NT2/D1 (cell line): ENCODE measurements around the gene CLN3.
"Not testable (repeated sequence)": the region's sequence is repeated elsewhere in the genome, so short reads cannot be mapped to it uniquely, and the experiment has no call there.

ENCODE experiments used
- DNase-seq: peaks from one replicate; pipeline ENCODE4 v3.0.0-alpha.2; 2011; ENCODE audit warnings: low read depth, low spot score
- H3K27me3 ChIP-seq: 2 replicates; pipeline ENCODE4 v1.6.0; 2011; ENCODE audit warnings: mild to moderate bottlenecking; ENCODE audit not compliant: insufficient read length, insufficient read depth
- H3K36me3 ChIP-seq: 2 replicates; pipeline ENCODE4 v1.6.1; 2011; ENCODE audit warnings: mild to moderate bottlenecking, low read length, mixed read lengths; ENCODE audit not compliant: insufficient read depth, insufficient read length
- H3K4me1 ChIP-seq: 2 replicates; pipeline ENCODE4 v1.5.1; 2011; ENCODE audit not compliant: insufficient read depth, insufficient read length
- H3K4me3 ChIP-seq: 2 replicates; pipeline ENCODE4 v1.5.1; 2011; ENCODE audit warnings: low read depth; ENCODE audit not compliant: insufficient read length
- H3K9ac ChIP-seq: 2 replicates; pipeline ENCODE4 v1.6.0; 2011; ENCODE audit warnings: low read depth; ENCODE audit not compliant: insufficient read length
- H3K9me3 ChIP-seq: 2 replicates; pipeline ENCODE4 v1.5.1; 2011; ENCODE audit warnings: mild to moderate bottlenecking, low read length; ENCODE audit not compliant: insufficient read depth
- SUZ12 ChIP-seq: IDR thresholded peaks from 2 replicates; pipeline ENCODE4 v1.6.1; 2011; ENCODE audit not compliant: insufficient read length, insufficient read depth; ENCODE audit errors: extremely low read depth
- YY1 ChIP-seq: IDR thresholded peaks from 2 replicates; pipeline ENCODE4 v1.6.1; 2011; ENCODE audit not compliant: insufficient read length, insufficient read depth
- ZNF274 ChIP-seq: IDR thresholded peaks from 2 replicates; pipeline ENCODE4 v1.6.1; 2011; ENCODE audit warnings: mild to moderate bottlenecking, low read depth, low read length

CLN3 gene

DNA sequence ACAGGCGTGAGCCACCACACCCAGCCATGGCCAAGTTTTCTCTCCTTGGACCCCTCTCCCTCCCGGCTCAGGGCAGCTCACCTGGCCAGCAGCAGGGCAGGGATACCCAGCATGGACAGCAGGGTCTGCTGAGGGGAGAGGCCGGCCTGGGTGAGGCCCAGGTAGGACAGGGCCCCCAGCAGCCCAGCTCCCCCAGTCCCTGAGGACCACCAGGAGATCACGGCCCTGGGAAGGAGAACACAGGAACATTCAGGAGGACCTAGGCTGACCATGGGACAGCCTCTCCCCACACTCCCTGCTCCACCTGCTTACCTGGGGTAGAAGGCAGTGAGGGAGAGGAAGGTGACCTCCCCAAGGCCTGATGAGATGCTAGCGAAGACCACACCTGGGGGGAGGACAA lies 5.6 kb downstream of the CLN3 start:
- no peak overlapping the region for H3K9ac ChIP-seq
- H3K4me1 ChIP-seq: no peaks in the 10 kb centered on the region
- no peaks in the 10 kb centered on the region for H3K9me3 ChIP-seq
- peaks cover 45% of the 10 kb centered on the region for H3K36me3 ChIP-seq
- DNase-seq: no peak
- H3K27me3 ChIP-seq: no peaks in the 10 kb centered on the region
- H3K4me3 ChIP-seq: no peak overlapping the region
- no peak for TF ChIP-seq ZNF274
- no peak for TF ChIP-seq YY1
- TF ChIP-seq SUZ12: no peak

GRCh38 chr16:28483361-28483760 lies 8.5 kb downstream of the CLN3 start:
- not testable (repeated sequence) for H3K4me1 ChIP-seq, H3K9ac ChIP-seq, H3K9me3 ChIP-seq, H3K4me3 ChIP-seq, DNase-seq, H3K27me3 ChIP-seq
- H3K36me3 ChIP-seq: peaks cover 51% of the 10 kb centered on the region

- H3K4me1 ChIP-seq: no peaks in the 10 kb centered on the region
- no peak overlapping the region for H3K9ac ChIP-seq
- H3K9me3 ChIP-seq: no peaks in the 10 kb centered on the region
- H3K4me3 ChIP-seq: no peak overlapping the region
- no peak for TF ChIP-seq ZNF274
- no peak for TF ChIP-seq YY1
- TF ChIP-seq SUZ12: no peak
- no peaks in the 10 kb centered on the region for H3K27me3 ChIP-seq
- DNase-seq: no peak
- H3K36me3 ChIP-seq: peaks cover 51% of the 10 kb centered on the region
Observed at GRCh38 chr16:28482026-28482425, 9.8 kb downstream of the CLN3 start.

DNA sequence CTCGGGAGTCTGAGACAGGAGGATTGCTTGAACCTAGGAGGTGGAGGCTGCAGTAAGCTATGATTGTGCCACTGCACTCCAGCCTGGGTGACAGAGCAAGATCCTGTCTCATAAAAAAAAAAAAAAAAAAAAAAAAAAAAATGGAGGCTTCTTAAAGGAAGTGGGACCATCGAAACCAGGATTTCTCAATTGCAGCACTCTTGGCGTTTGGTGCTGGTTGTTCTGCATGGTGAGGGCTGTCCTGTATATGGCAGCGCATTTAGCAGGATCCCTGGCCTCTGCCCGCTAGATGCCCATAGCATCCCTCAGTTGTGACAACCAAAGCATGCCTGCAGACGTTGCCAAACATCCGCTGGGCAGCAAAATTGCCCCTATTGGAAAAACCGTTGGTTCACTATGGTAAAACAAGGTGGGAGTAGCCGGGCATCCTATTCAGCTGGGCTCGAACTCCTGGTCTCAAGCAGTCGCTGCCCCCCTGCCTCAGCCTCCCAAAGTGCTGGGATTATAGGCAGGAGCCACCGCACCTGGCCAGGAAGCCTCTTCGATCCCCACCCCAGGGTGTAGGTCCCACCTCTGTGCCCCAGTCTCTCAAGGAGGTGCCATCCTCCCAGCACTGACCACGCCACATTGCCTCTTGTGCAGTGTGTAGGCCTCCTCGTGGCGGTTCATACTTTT lies 13.2 kb downstream of the CLN3 start:
- Histone ChIP-seq H3K9me3 (no peaks in the 10 kb centered on the region), H3K4me3 (no peak overlapping the region), H3K36me3 (peaks cover 45% of the 10 kb centered on the region), H3K9ac (no peak overlapping the region), H3K4me1 (no peaks in the 10 kb centered on the region), H3K27me3 (no peaks in the 10 kb centered on the region)
- TF ChIP-seq ZNF274: no peak
- no peak for TF ChIP-seq SUZ12
- no peak for TF ChIP-seq YY1
- no peak for DNase-seq

- H3K4me3 ChIP-seq: no peak overlapping the region
- no peaks in the 10 kb centered on the region for H3K4me1 ChIP-seq
- peaks cover 37% of the 10 kb centered on the region for H3K36me3 ChIP-seq
- H3K27me3 ChIP-seq: no peaks in the 10 kb centered on the region
- no peak for DNase-seq
- no peak overlapping the region for H3K9ac ChIP-seq
- H3K9me3 ChIP-seq: no peaks in the 10 kb centered on the region
- no peak for TF ChIP-seq ZNF274
- TF ChIP-seq SUZ12: no peak
- no peak for TF ChIP-seq YY1
Observed at GRCh38 chr16:28477311-28477920, 14.5 kb downstream of the CLN3 start.

GRCh38 chr16:28475221-28475620 lies 16.7 kb downstream of the CLN3 start:
- H3K27me3 ChIP-seq: no peaks in the 10 kb centered on the region
- TF ChIP-seq YY1: no peak
- TF ChIP-seq ZNF274: no peak
- no peak for TF ChIP-seq SUZ12
- H3K9ac ChIP-seq: no peak overlapping the region
- peaks cover 26% of the 10 kb centered on the region for H3K36me3 ChIP-seq
- H3K4me3 ChIP-seq: no peak overlapping the region
- H3K9me3 ChIP-seq: no peaks in the 10 kb centered on the region
- no peak for DNase-seq
- H3K4me1 ChIP-seq: no peaks in the 10 kb centered on the region

GRCh38 chr16:28473714-28474265 lies 18.1 kb downstream of the CLN3 start:
- no peaks in the 10 kb centered on the region for H3K27me3 ChIP-seq
- H3K36me3 ChIP-seq: peaks cover 16% of the 10 kb centered on the region
- no peak overlapping the region for H3K9ac ChIP-seq
- no peak for TF ChIP-seq ZNF274
- no peak for TF ChIP-seq SUZ12
- TF ChIP-seq YY1: no peak
- H3K9me3 ChIP-seq: no peaks in the 10 kb centered on the region
- H3K4me1 ChIP-seq: no peaks in the 10 kb centered on the region
- H3K4me3 ChIP-seq: no peak overlapping the region
- DNase-seq: no peak

- not testable (repeated sequence) for H3K9ac ChIP-seq, H3K9me3 ChIP-seq, H3K27me3 ChIP-seq, H3K36me3 ChIP-seq, DNase-seq, H3K4me1 ChIP-seq, H3K4me3 ChIP-seq
Observed at GRCh38 chr16:28447081-28447480, 44.8 kb downstream of the CLN3 start.

DNA sequence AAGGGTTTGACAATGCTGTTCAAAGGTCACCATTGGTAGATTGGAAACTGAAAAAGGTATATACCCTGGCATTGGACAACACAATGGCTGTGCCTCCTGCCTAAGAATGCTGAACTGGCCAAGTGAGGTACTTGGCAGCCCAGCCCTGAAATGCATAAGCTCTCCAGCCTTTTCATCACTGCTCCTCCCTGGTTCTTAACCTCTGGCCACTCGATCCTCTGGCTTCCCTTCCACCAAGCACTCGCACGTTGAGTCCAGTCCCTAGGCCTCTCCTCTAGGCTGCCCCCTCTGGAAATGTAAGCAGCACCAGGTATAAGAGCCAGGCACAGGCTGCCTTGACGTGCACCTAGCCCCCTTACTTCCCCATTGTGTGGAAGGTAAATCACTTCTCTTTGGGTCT lies 45.5 kb downstream of the CLN3 start:
- H3K36me3 ChIP-seq, H3K27me3 ChIP-seq, H3K4me3 ChIP-seq, H3K9ac ChIP-seq, DNase-seq, H3K9me3 ChIP-seq, H3K4me1 ChIP-seq: not testable (repeated sequence)

- not testable (repeated sequence) for H3K9me3 ChIP-seq, H3K4me3 ChIP-seq, H3K9ac ChIP-seq, H3K4me1 ChIP-seq, DNase-seq, H3K36me3 ChIP-seq, H3K27me3 ChIP-seq
Observed at GRCh38 chr16:28443943-28444342, 47.9 kb downstream of the CLN3 start.
